Neuron (in vitro differentiated cells): ENCODE results near the gene EOLA1.
"Not testable (repeated sequence)": the region's sequence is repeated elsewhere in the genome, so short reads cannot be mapped to it uniquely, and the experiment has no call there.

Experiments
- H2AFZ ChIP-seq: one replicate; pipeline ENCODE4 v1.6.1; 2013; ENCODE audit warnings: low read depth, mild to moderate bottlenecking, inconsistent platforms, low read length, moderate library complexity
- H3K27me3 ChIP-seq: one replicate; pipeline ENCODE4 v1.6.1; 2013; ENCODE audit warnings: low read length; ENCODE audit not compliant: insufficient read depth
- H3K36me3 ChIP-seq: one replicate; pipeline ENCODE4 v1.6.1; 2013; ENCODE audit warnings: low read length; ENCODE audit not compliant: insufficient read depth
- H3K4me1 ChIP-seq: one replicate; pipeline ENCODE4 v1.6.1; 2013; ENCODE audit warnings: low read length; ENCODE audit not compliant: insufficient read depth
- H3K4me3 ChIP-seq: 2 replicates; pipeline ENCODE4 v1.5.1; 2013; ENCODE audit warnings: mild to moderate bottlenecking, low read length, moderate library complexity
- H3K9me3 ChIP-seq: one replicate; pipeline ENCODE4 v1.6.1; 2013; ENCODE audit warnings: low read length

Gene EOLA1

GRCh38 chrX:149540621-149541520 is at the start of gene EOLA1:
TSS of gene EOLA1 (plus strand) at chrX:149541012. CDS start at chrX:149545631, 4,619 bp downstream.
- Histone ChIP-seq H3K4me3 (peak within 1 kb of the TSS; percentile 65), H3K36me3 (no peaks in the 10 kb centered on the region), H3K9me3 (no peaks in the 10 kb centered on the region), H3K27me3 (no peaks in the 10 kb centered on the region), H2AFZ (no peak within 1 kb of the TSS), H3K4me1 (no peaks in the 10 kb centered on the region)

GRCh38 chrX:149491812-149492211 is 49.0 kb upstream of the EOLA1 start:
- no peaks in the 10 kb centered on the region for H3K4me1 ChIP-seq
- H3K9me3 ChIP-seq: no peaks in the 10 kb centered on the region
- H3K27me3 ChIP-seq: no peaks in the 10 kb centered on the region
- H3K4me3 ChIP-seq: no peak overlapping the region
- H2AFZ ChIP-seq: no peak overlapping the region
- peaks cover 33% of the 10 kb centered on the region for H3K36me3 ChIP-seq

- H3K9me3 ChIP-seq: no peaks in the 10 kb centered on the region
- H2AFZ ChIP-seq: no peak overlapping the region
- no peaks in the 10 kb centered on the region for H3K27me3 ChIP-seq
- no peak overlapping the region for H3K4me3 ChIP-seq
- no peaks in the 10 kb centered on the region for H3K4me1 ChIP-seq
- H3K36me3 ChIP-seq: peaks cover 33% of the 10 kb centered on the region
Measured at GRCh38 chrX:149493567-149494562, 46.9 kb upstream of the EOLA1 start.

DNA sequence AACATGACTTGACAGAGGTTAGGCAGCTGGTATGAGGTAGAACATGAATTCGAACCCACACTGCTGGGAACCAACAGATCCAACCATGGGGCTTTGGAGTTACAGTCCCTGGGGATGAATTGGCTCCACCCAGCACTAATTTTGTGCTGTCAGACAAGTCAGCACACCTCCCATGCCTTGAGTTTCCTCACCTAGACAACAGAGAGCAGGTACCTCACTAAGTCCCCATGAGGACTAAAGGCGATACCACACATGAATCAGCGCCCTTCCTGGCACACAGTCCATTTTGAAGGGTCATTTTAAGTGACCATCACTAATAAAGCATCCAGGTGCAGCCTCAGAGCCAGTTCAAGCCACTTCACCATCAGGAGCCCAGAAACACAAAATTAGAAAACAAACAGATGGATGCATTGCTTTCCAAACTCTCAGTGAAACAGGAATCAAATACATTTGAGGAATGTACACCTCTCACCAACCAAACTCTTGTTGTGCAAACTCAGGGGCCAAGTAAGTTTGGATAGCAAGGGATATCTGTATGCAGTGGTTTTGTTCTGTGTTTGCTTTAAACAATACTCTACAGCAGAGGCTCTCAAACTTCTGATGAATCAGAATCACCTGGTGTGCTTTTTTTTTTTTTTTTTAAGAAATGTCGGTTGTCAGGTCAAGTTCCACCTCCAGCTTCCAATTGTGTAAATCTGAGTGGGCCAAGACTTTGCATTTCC is 45.8 kb upstream of the EOLA1 start:
- no peaks in the 10 kb centered on the region for H3K27me3 ChIP-seq
- H3K36me3 ChIP-seq: peaks cover 36% of the 10 kb centered on the region
- H3K9me3 ChIP-seq: no peaks in the 10 kb centered on the region
- no peak overlapping the region for H2AFZ ChIP-seq
- H3K4me3 ChIP-seq: no peak overlapping the region
- no peaks in the 10 kb centered on the region for H3K4me1 ChIP-seq

DNA sequence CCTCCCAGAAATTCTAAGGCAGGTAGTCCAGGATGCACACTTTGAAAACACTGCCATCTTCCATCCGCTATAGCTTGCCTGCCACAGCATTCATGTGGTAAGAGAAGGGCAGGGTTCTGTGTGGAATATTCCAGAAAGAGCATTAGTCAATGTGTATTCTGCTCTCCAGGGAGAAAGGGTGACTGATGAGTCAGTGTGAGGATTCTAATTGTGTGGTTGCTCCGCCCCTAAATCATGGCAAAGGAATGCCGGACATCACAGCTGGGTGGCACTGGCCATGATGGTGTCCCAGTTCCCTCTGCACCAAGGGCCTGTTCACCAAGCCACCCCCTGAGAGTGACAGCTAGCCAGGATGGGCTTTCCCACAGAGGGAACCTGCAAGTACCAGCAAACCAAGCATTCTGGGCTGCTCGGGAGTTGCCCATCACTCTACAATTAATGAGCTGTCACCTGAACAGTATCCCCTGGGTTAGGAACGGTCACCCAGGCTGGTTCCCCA is 45.2 kb upstream of the EOLA1 start:
- no peaks in the 10 kb centered on the region for H3K4me1 ChIP-seq
- H3K9me3 ChIP-seq: no peaks in the 10 kb centered on the region
- peaks cover 42% of the 10 kb centered on the region for H3K36me3 ChIP-seq
- no peaks in the 10 kb centered on the region for H3K27me3 ChIP-seq
- H3K4me3 ChIP-seq: no peak overlapping the region
- H2AFZ ChIP-seq: no peak overlapping the region

- Histone ChIP-seq H3K9me3 (no peaks in the 10 kb centered on the region), H3K36me3 (peaks cover 41% of the 10 kb centered on the region), H3K4me1 (no peaks in the 10 kb centered on the region), H3K4me3 (no peak overlapping the region), H2AFZ (no peak overlapping the region), H3K27me3 (no peaks in the 10 kb centered on the region)
Measured at GRCh38 chrX:149497054-149497453, 43.8 kb upstream of the EOLA1 start.

DNA sequence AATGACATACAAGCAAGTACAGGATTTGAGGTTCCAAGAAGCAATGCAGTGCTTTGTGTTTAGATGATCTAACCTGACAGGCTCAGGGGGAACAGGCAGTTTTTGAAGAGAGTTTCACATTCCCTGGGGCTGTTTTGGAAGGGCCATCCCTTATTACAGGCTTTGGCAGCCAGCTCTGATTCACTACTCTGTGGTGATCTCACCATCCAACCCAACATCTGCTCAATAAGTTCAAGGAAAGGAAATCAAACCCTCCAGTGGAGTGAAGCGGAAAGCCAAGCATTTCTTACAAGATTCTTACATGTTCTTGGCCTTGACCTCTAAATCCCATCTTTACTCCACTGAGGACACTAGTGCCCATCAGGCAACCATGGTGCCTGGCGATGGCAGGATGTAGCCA is 43.2 kb upstream of the EOLA1 start:
- no peaks in the 10 kb centered on the region for H3K4me1 ChIP-seq
- no peak overlapping the region for H3K4me3 ChIP-seq
- H3K27me3 ChIP-seq: no peaks in the 10 kb centered on the region
- peaks cover 39% of the 10 kb centered on the region for H3K36me3 ChIP-seq
- no peaks in the 10 kb centered on the region for H3K9me3 ChIP-seq
- no peak overlapping the region for H2AFZ ChIP-seq

DNA sequence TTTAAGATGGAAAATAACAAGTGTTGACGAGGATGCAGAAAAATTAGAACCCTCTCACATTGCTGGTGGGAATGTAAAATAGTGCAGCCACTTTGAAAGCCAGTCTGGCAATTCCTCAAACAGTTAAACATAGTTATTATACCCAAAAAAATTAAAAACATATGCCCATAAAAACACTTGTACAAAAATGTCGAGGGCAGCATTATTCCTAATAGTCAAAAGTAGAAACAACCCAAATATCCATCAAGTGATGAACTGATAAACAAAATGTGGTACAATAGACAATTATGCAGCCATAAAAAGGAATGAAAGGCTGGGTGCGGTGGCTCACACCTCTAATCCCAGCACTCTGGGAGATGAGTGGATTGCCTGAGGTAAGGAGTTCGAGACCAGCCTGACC is 42.0 kb upstream of the EOLA1 start:
- no peaks in the 10 kb centered on the region for H3K9me3 ChIP-seq
- no peaks in the 10 kb centered on the region for H3K27me3 ChIP-seq

GRCh38 chrX:149499766-149500165 is 41.0 kb upstream of the EOLA1 start:
- Histone ChIP-seq H2AFZ (no peak overlapping the region), H3K27me3 (no peaks in the 10 kb centered on the region), H3K4me1 (peaks cover 9% of the 10 kb centered on the region), H3K36me3 (peaks cover 33% of the 10 kb centered on the region), H3K4me3 (no peak overlapping the region), H3K9me3 (no peaks in the 10 kb centered on the region)

More for the DNA sequence above, 42.0 kb upstream of the EOLA1 start:
- Histone ChIP-seq H3K36me3 (peaks cover 39% of the 10 kb centered on the region), H3K4me1 (peaks cover 2% of the 10 kb centered on the region), H2AFZ (no peak overlapping the region), H3K4me3 (no peak overlapping the region)

GRCh38 chrX:149502923-149503322 is 37.9 kb upstream of the EOLA1 start:
- not testable (repeated sequence) for H3K4me1 ChIP-seq, H3K4me3 ChIP-seq, H3K27me3 ChIP-seq, H3K9me3 ChIP-seq, H2AFZ ChIP-seq
- peaks cover 12% of the 10 kb centered on the region for H3K36me3 ChIP-seq

DNA sequence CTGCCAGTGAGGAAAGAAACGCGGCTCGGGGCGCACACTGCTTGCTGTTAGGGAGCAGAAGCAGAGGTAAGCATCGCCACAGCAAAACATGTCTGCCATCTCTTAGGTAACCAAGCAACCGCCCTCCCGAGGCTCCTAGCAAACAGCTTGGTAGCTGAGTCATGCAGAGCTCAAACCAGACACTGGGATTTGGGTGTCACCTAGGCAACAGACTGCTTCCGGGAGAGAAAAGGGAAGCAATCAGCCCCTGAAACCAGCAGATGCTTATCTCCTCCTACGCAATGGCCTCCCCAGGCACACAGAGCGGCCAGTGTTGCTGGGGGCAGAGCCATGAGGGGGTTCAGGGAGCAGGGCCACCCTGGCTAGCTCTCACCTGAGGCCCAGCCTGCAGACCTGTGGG is 37.4 kb upstream of the EOLA1 start:
- H3K4me1 ChIP-seq, H2AFZ ChIP-seq, H3K4me3 ChIP-seq, H3K9me3 ChIP-seq, H3K27me3 ChIP-seq: not testable (repeated sequence)
- H3K36me3 ChIP-seq: peaks cover 12% of the 10 kb centered on the region

DNA sequence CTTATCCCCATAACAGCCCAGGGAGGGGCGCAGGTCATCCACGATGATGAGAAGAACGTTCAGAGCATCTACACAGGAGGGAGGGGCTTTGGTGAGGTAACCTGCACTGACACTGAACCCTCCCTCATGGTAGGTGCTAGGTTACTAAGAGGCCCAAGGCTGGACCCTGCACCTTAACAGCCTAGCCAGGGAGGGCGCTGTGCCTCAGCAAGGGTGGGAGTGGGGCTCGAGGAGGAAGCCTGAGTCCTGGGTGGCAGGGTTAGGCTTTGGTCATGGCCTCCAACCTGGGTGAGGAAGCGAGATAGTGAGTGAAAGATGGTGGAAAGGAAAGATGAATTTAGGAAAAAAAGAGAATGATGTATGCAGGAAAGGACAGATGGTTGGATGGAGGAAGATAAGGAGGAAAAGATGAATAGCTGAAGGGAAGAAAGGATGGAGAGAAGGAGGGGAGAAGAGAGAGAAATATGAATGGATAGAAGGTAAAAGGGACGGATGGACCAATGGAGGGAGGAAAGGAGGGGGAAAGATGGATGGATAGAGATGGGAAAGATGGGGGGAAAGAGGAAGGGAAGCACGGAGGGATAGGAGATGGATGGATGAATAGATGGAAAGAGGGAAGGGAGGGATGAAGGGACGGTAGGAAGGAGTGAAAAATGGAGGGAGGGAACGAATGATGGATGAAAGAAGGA is 36.4 kb upstream of the EOLA1 start:
- no peaks in the 10 kb centered on the region for H3K9me3 ChIP-seq
- no peaks in the 10 kb centered on the region for H3K27me3 ChIP-seq
- H2AFZ ChIP-seq: no peak overlapping the region
- peak overlapping the region; percentile 53 for H3K4me3 ChIP-seq
- peaks cover 12% of the 10 kb centered on the region for H3K36me3 ChIP-seq
- peaks cover 9% of the 10 kb centered on the region for H3K4me1 ChIP-seq
